Panc1 (cell line): ENCODE results near the gene CAMKK2.

Experiments
- POLR2AphosphoS5 ChIP-seq: IDR thresholded peaks from 2 replicates; pipeline ENCODE4 v1.6.1; 2012; ENCODE audit warnings: mild to moderate bottlenecking, low read depth, low read length, moderate library complexity
- SIN3A ChIP-seq: IDR thresholded peaks from 2 replicates; pipeline ENCODE4 v1.6.1; 2012; ENCODE audit warnings: low read depth, mild to moderate bottlenecking, low read length, moderate library complexity, borderline replicate concordance; ENCODE audit not compliant: insufficient read depth
- TF ChIP-seq, protein P1 (sequence below): fragments of 450-650 bp; IDR thresholded peaks from 2 replicates; pipeline ENCODE4 v1.5.1; 2017; ENCODE audit warnings: mild to moderate bottlenecking

DNA sequence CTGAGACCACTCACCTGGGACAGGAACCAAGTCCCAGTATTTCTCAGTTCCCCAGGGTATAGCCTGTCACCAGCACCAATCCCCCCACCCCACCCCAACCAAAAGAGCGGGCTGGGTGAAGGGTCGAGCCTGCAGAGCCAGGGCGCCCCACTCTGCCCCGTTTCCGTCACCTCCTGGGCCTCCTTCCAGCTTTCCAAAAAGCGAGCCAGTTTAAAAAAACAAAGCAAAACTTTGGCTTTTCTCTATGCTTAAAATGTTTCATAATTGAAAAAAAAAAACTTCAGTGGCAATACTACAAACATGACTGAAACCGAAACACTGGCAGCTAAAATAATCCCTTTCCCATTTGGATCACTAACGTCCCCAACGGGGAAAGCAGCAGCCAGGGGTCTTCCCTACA lies 7.5 kb downstream of the CAMKK2 start:
- TF ChIP-seq, protein P1, sequence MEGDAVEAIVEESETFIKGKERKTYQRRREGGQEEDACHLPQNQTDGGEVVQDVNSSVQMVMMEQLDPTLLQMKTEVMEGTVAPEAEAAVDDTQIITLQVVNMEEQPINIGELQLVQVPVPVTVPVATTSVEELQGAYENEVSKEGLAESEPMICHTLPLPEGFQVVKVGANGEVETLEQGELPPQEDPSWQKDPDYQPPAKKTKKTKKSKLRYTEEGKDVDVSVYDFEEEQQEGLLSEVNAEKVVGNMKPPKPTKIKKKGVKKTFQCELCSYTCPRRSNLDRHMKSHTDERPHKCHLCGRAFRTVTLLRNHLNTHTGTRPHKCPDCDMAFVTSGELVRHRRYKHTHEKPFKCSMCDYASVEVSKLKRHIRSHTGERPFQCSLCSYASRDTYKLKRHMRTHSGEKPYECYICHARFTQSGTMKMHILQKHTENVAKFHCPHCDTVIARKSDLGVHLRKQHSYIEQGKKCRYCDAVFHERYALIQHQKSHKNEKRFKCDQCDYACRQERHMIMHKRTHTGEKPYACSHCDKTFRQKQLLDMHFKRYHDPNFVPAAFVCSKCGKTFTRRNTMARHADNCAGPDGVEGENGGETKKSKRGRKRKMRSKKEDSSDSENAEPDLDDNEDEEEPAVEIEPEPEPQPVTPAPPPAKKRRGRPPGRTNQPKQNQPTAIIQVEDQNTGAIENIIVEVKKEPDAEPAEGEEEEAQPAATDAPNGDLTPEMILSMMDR = no peak
- TF ChIP-seq POLR2AphosphoS5 (no peak), SIN3A (no peak)
